IPS-18c (cell line): ENCODE measurements around the gene TMEM273.

Experiments
- H3K4me3 ChIP-seq: 2 replicates; pipeline ENCODE4 v1.7.0; 2013; ENCODE audit warnings: low read depth, mild to moderate bottlenecking, low read length, moderate library complexity; ENCODE audit not compliant: insufficient read depth
- H3K9me3 ChIP-seq: one replicate; pipeline ENCODE4 v1.6.1; 2013; ENCODE audit warnings: mild to moderate bottlenecking, low read length, moderate library complexity; ENCODE audit not compliant: control insufficient read depth, insufficient read depth

Gene TMEM273, protein sequence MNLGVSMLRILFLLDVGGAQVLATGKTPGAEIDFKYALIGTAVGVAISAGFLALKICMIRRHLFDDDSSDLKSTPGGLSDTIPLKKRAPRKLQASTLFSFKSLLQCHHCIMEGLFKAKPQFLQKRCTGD

DNA sequence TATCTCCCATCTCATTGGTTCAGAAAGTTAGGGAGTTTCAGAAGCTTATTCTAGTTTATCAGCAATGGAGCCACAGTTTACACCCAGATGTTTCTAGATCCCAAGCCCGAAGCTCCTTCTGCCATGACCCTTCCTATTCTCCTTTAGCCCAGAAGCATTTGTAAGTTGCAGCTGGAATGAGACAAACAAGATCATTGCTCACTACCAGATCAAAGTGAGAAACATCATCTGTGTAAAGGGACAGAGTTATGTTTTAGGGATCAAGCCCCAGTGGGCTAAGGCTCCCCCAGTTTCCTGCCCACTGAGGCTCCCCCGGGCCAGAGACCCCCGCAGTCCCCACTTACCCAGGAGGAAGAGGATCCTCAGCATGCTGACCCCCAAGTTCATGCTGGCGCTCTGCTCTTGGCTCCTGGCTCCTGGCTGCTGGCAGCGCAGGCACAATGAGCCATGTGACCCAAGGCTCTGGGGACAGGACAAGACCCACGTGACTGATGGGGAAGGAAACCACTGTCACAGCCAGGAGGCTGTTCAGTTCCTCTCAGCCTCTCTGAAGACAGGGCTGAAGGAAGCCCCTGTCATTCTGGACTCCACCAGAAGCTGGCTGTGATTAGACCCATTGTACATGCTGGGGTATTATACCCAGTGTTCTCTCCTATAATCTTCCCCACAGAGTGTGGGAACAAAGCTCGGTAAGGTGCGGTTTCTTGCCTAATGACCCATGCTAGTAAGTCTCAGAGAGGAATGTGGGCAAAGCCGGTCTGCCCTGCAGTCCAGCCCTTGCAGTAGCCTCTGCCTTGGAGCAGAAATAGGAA is at the start of gene TMEM273:
TMEM273 (minus strand) TSS at position 442 of the 812 bp plus-strand sequence; CDS start at position 387, 55 bp downstream.
- no peaks in the 10 kb centered on the region for H3K9me3 ChIP-seq
- no peak within 1 kb of the TSS for H3K4me3 ChIP-seq

DNA sequence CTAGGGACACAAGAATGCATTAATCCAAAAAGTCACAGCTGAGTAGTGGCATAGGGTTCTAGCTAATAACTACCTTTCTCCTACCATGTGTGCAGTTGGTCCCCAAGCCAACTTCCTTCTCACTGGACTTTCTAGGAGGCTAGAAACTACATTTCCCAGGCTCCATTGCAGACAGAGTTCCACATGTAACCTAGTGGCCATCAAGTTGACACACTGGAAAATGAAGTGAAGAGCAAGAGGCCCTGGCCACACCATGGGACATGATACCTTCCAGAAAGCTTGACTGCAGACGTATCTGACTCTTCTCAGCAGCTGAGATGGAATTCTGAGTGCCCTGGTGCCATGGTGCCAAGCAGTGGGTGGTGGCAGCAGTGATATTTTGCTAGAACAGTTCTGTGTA is 49.8 kb upstream of the TMEM273 start:
- no peaks in the 10 kb centered on the region for H3K9me3 ChIP-seq
- no peak overlapping the region for H3K4me3 ChIP-seq

GRCh38 chr10:49235392-49235791 is 47.2 kb upstream of the TMEM273 start:
- no peaks in the 10 kb centered on the region for H3K9me3 ChIP-seq
- no peak overlapping the region for H3K4me3 ChIP-seq

- Histone ChIP-seq H3K4me3 (no peak overlapping the region), H3K9me3 (no peaks in the 10 kb centered on the region)
These were observed 43.1 kb upstream of the TMEM273 start for GRCh38 chr10:49231086-49231820.

DNA sequence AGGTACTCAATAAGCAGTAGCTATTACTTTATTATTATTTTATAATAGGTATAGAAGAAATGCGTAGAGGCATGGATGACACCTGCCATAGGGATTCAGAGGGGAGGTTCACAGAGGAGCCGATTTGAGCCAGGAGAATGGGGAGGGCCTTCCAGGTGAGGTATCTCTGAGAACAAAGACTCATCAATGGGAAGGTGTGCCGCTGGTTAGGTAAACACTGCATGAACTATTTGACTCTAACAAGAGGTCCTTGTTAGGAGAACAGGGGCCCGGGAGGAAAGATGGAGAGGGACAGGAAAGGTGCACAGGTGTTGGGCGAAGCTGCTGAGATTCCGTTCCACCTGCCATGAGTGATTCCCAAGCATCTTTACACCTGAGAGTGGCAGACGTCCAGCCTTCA is 41.8 kb upstream of the TMEM273 start:
- no peak overlapping the region for H3K4me3 ChIP-seq
- no peaks in the 10 kb centered on the region for H3K9me3 ChIP-seq

GRCh38 chr10:49228677-49229076 is 40.5 kb upstream of the TMEM273 start:
- no peaks in the 10 kb centered on the region for H3K9me3 ChIP-seq
- no peak overlapping the region for H3K4me3 ChIP-seq

DNA sequence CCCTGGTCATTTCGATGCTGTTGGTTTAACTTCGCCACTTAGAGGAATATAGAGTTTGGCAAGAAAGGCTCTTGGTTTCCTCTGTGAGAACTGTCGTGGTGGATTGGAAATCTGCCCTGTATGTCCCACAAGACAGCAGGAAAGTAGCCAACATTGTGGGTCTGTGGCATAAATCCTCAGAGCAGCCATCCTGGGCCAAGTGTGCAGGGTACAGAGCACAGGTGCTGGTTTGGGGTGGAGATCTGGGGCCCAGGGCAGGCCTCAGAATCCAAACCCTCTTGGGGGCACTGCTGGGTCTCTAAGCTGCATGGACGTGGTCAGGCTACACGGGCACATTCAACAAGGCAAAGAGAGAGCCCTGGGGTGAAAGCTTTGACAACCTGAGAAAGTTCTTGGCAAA is 39.2 kb upstream of the TMEM273 start:
- Histone ChIP-seq H3K4me3 (no peak overlapping the region), H3K9me3 (no peaks in the 10 kb centered on the region)

GRCh38 chr10:49226594-49226993 is 38.4 kb upstream of the TMEM273 start:
- Histone ChIP-seq H3K4me3 (no peak overlapping the region), H3K9me3 (no peaks in the 10 kb centered on the region)

DNA sequence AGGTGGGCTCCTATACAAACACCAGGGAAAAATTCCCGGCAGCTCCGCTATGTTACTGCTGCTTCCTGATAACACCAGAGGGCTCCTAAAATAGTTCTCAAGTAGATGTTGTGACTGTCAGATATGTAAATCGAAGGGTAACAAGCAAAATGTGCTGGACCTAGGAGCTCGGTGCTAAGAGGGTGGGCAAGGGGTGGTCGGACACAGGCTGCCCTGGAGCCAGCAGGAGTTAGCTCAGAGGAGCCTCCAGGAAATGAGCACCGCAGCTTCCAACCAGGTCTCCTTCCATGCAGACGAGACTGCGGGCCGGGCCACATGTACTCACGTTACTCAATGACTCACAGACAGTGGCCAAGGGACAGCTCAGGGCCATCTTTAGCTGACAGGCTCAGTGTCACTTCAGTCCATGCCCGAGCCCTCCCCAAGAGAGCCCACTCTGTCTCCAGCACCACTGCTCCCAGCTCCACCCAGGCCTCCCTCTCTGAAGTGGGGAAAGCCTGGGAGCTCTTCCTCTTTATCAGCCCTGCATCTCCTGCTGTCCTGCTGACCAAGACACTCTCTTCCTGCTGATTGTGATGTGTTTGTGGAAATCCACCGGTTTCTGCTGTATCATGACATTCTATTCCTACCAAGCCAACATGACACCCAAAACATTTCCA is 37.2 kb upstream of the TMEM273 start:
- Histone ChIP-seq H3K9me3 (no peaks in the 10 kb centered on the region), H3K4me3 (no peak overlapping the region)

DNA sequence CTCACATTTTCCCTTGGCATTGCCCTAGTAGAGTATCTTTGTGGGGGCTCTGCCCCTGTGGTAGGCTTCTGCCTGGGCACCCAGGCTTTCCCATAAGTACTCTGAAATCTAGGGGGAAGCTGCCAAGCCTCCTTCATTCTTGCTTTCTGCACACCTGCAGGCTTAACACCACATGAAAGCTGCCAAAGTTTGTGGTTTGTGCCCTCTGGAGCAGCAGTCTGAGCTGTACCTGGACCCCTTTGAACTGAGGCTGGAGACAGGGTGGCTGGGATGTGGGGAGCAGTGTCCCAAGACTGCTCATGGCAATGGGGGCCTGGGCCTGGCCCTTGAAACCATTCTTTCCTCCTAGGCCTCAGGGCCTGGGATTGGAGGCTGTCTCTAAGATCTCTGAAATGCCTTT is 35.0 kb upstream of the TMEM273 start:
- H3K4me3 ChIP-seq: no peak overlapping the region
- no peaks in the 10 kb centered on the region for H3K9me3 ChIP-seq

- H3K4me3 ChIP-seq: no peak overlapping the region
- H3K9me3 ChIP-seq: no peaks in the 10 kb centered on the region
These were observed 34.0 kb upstream of the TMEM273 start for GRCh38 chr10:49222170-49222569.

DNA sequence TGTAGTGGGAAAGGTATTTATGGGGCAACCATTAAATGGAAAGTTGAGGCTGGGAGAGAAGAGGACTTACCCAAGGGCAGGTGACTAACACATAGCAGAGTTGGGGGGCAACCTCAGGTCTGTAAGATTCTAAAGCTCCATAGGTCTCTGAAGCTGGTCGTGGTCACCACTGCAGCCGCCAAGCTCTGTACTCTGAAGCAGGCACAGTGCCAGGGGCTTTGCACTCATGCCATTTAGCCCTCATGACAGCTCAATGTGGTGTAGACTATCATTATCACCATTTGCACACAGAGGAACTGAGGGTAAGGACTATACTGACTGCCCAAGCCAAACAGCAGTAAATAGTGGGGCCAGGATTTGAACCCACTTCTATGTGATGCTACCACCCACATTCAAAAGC is 32.5 kb upstream of the TMEM273 start:
- H3K9me3 ChIP-seq: no peaks in the 10 kb centered on the region
- H3K4me3 ChIP-seq: no peak overlapping the region

DNA sequence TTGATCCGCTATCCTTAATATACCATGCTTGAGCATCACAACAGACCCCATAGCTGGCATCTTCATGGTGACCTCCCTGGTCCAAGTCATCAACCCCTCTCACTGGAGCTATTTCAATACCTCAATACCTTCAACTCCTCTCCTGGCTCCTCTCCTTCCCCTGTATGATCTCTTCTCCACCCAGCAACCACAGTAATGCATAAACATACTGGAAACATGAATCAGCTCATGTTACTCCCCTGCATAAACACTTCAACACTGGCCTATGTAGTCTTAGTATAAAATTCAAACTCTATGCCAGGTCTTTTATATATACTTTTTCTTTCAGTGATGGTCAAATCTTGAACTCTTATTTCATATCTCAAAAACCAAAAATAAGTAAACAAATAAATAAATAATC is 31.8 kb upstream of the TMEM273 start:
- Histone ChIP-seq H3K4me3 (no peak overlapping the region), H3K9me3 (no peaks in the 10 kb centered on the region)

DNA sequence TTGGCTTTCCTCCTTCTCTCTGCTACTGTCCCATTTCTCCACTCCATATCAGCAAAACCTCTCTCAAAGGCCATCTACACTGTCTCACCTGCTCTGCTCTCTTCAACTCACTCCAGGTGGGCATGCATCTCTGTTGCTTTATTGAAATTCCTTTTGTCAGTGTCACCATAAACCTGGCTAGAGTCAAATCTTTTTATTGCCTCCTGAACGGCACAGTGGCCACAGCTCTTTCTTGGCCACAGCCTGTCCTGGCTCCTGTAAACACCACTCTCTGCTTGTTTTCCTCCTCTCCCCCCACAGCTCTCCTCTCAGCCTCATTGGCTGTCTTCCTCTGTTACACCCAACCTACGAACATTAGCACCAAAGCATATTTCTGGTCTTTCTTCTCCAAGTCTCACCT is 31.1 kb upstream of the TMEM273 start:
- no peaks in the 10 kb centered on the region for H3K9me3 ChIP-seq
- no peak overlapping the region for H3K4me3 ChIP-seq

DNA sequence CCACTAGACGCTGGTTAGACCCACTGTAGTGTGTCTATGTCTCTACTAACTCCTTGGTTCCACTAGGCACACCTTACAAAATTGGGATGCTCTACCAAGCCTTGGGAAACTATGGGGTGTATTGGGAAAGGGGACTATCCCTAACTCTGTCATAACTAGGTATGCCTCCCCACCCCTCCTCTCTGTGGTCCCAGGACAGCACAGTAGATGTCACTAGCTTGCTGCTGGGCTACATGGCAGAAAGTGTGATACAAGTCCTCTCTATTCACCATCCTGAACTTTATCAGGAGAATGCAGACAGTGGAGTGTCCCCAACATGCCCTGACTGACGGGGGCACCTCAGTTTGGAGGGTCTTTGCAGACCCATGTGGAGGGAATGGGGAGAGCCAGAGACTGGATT is 30.3 kb upstream of the TMEM273 start:
- H3K4me3 ChIP-seq: no peak overlapping the region

GRCh38 chr10:49217645-49218044 is 29.5 kb upstream of the TMEM273 start:
- Histone ChIP-seq H3K9me3 (no peaks in the 10 kb centered on the region), H3K4me3 (no peak overlapping the region)

More for the DNA sequence above, 30.3 kb upstream of the TMEM273 start:
- no peaks in the 10 kb centered on the region for H3K9me3 ChIP-seq

GRCh38 chr10:49213211-49213610 is 25.0 kb upstream of the TMEM273 start:
- Histone ChIP-seq H3K9me3 (no peaks in the 10 kb centered on the region), H3K4me3 (no peak overlapping the region)

DNA sequence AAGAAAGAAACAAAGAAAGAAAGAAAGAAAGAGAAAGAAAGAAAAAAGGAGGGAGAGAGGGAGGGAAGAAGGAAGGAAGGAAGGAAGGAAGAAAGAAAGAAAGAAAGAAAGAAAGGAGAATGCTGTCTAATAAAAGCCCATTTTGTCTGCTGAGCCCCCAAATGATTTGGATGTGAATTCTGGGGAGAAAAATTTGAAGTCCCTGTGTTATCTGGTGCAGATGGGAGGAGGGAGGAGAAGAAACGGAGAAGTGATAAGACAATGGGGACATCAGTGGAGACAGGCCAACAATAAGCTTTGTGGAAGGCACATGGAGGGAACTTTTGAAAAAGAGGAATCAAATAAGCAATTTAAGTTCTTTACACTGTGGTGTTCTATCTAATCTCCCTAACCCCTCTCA is 24.6 kb upstream of the TMEM273 start:
- Histone ChIP-seq H3K4me3 (no peak overlapping the region), H3K9me3 (no peaks in the 10 kb centered on the region)
